Ovary (tissue), 3 donors: ENCODE results near the gene DELE1.

Source experiments
- EP300 ChIP-seq: sonication (generic); formaldehyde crosslinking; IDR thresholded peaks from one replicate; pipeline ENCODE4 v1.6.1; 2017; ENCODE audit warnings: antibody characterized with exemption
- POLR2A ChIP-seq: fragments of 450-650 bp; IDR thresholded peaks from one replicate; pipeline ENCODE4 v1.6.1; 2017; ENCODE audit warnings: antibody characterized with exemption, mild to moderate bottlenecking, moderate library complexity
- TF ChIP-seq, protein P1 (sequence below), 3 donors: fragments of 450-650 bp in 2 of 3; fragments of 200-600 bp in 1 of 3; IDR thresholded peaks; one replicate each; pipeline versions ENCODE4 v1.5.1 to v1.8.0; 2016 to 2022; ENCODE audit warnings: antibody characterized with exemption in 3 of 3, mild to moderate bottlenecking in 1 of 3
- donor health status: DM: no; HTN: no; CAD: no.

- TF ChIP-seq, protein P1, sequence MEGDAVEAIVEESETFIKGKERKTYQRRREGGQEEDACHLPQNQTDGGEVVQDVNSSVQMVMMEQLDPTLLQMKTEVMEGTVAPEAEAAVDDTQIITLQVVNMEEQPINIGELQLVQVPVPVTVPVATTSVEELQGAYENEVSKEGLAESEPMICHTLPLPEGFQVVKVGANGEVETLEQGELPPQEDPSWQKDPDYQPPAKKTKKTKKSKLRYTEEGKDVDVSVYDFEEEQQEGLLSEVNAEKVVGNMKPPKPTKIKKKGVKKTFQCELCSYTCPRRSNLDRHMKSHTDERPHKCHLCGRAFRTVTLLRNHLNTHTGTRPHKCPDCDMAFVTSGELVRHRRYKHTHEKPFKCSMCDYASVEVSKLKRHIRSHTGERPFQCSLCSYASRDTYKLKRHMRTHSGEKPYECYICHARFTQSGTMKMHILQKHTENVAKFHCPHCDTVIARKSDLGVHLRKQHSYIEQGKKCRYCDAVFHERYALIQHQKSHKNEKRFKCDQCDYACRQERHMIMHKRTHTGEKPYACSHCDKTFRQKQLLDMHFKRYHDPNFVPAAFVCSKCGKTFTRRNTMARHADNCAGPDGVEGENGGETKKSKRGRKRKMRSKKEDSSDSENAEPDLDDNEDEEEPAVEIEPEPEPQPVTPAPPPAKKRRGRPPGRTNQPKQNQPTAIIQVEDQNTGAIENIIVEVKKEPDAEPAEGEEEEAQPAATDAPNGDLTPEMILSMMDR (IDR thresholded peaks at IDR 0.05), result no peak
- no peak for TF ChIP-seq POLR2A
- no peak for TF ChIP-seq EP300
These were observed 48.5 kb upstream of the DELE1 start for GRCh38 chr5:141875022-141875740.
